ENCODE results near the gene LSM3. TPM values are rescaled to one million over a fixed set of nuclear protein-coding genes. Genes with fewer than 3 reads are reported as not detected.

The LSM3 gene
- total RNA-seq, 1 experiment from 2014 or later, result 17.4 TPM

DNA sequence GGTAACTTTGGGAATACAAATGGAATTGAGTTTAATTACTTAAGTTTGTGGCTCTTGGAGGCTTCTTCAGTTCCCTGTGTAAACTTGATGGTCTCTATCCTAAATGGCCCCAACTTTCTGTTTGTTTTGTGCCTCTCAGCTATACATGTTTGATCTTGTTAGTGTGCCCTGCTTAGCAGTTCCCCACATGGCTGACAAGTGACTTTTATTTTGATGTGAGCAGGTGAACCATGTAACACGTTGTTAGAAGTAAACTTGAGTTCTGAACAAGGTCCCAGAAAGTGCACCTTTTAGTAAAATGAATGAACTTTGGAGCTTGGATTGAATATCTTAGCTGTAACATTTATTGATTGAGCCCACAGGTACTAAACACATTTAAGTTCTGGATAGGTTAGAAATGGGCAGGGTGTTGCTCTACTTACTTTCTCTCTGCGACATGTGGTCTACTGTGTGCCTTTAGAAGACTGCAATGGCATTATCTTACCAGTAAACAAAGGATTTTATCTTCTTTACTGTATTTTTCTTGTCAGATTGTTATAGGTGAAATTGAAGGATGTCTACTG is 4.5 kb downstream of the LSM3 start:
- no peak overlapping the region for H3K9ac ChIP-seq (ENCODE audit: low read length)
- BruUV-seq (replicated peaks), result no TSS peak
- H3K27me3 ChIP-seq (ENCODE audit: insufficient read depth, low read length), result no peaks in the 10 kb centered on the region
- no peak overlapping the region for H3K4me2 ChIP-seq (ENCODE audit: low read length)
- POLR2A ChIA-PET, result no interaction called here
- H3K27ac ChIP-seq (ENCODE audit: low read depth, low read length), result no peak overlapping the region
- intact Hi-C loops (cut with micrococcal nuclease), result no loop called here
- H3K4me3 ChIP-seq (replicated peaks in 1 of 2; ENCODE audit: low read depth in 1 of 2, low read length in 2 of 2), result no peak overlapping the region
- CTCF ChIA-PET, result interaction anchor here (1.4 kb wide), 1 partner anchor 20 kb away, joined by 5 read pairs; no protein-coding TSS in a partner anchor
- peaks cover 84% of the 10 kb centered on the region for H3K79me2 ChIP-seq (ENCODE audit: insufficient read depth, low read length)
- no peaks in the 10 kb centered on the region for H4K20me1 ChIP-seq (ENCODE audit: insufficient read depth)
- no peak for DNase-seq (ENCODE audit: low read depth, low spot score)
- RAD21 ChIA-PET (ENCODE audit: low non-redundant PET in 1 of 2, low total read pairs in 2 of 2, uncharacterized antibody in 2 of 2, unreplicated experiment in 2 of 2), result no interaction called here
- TF ChIP-seq, protein P1, sequence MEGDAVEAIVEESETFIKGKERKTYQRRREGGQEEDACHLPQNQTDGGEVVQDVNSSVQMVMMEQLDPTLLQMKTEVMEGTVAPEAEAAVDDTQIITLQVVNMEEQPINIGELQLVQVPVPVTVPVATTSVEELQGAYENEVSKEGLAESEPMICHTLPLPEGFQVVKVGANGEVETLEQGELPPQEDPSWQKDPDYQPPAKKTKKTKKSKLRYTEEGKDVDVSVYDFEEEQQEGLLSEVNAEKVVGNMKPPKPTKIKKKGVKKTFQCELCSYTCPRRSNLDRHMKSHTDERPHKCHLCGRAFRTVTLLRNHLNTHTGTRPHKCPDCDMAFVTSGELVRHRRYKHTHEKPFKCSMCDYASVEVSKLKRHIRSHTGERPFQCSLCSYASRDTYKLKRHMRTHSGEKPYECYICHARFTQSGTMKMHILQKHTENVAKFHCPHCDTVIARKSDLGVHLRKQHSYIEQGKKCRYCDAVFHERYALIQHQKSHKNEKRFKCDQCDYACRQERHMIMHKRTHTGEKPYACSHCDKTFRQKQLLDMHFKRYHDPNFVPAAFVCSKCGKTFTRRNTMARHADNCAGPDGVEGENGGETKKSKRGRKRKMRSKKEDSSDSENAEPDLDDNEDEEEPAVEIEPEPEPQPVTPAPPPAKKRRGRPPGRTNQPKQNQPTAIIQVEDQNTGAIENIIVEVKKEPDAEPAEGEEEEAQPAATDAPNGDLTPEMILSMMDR (IDR thresholded peaks at IDR 0.05 in 2 of 3, conservative IDR thresholded peaks at IDR 0.05 in 1 of 3; ENCODE audit: borderline replicate concordance in 1 of 3, insufficient read depth in 1 of 3, low read depth in 2 of 3, low read length in 2 of 3), result no peak
- TF ChIP-seq ELF1 (IDR thresholded peaks at IDR 0.05; ENCODE audit: borderline replicate concordance, low read depth), result no peak
- no peak for TF ChIP-seq POLR2AphosphoS5 (IDR thresholded peaks at IDR 0.05; ENCODE audit: low read depth, low read length)
- no peak for TF ChIP-seq POLR2A (IDR thresholded peaks at IDR 0.05; ENCODE audit: borderline replicate concordance, extremely low read depth, insufficient read depth, insufficient read length)
- H3K36me3 ChIP-seq (ENCODE audit: control insufficient read depth in 1 of 2, insufficient read depth in 2 of 2, low read length in 2 of 2), result peaks cover 32 to 46% of the 10 kb centered on the region in 2 experiments
- H2AFZ ChIP-seq (ENCODE audit: low read depth, low read length, poor library complexity, severe bottlenecking), result no peak overlapping the region
- H3K4me1 ChIP-seq (ENCODE audit: control insufficient read depth in 1 of 2, insufficient read depth in 2 of 2, low read length in 2 of 2), result peaks cover 6 to 7% of the 10 kb centered on the region in 2 experiments; a peak in 2 of 4 replicates
- no peaks in the 10 kb centered on the region for H3K9me3 ChIP-seq (ENCODE audit: control insufficient read depth in 1 of 2, insufficient read depth in 1 of 2, low read depth in 1 of 2, low read length in 2 of 2)
- ATAC-seq, result no peak
- H3K9me2 ChIP-seq (ENCODE audit: insufficient read depth), result no peaks in the 10 kb centered on the region

DNA sequence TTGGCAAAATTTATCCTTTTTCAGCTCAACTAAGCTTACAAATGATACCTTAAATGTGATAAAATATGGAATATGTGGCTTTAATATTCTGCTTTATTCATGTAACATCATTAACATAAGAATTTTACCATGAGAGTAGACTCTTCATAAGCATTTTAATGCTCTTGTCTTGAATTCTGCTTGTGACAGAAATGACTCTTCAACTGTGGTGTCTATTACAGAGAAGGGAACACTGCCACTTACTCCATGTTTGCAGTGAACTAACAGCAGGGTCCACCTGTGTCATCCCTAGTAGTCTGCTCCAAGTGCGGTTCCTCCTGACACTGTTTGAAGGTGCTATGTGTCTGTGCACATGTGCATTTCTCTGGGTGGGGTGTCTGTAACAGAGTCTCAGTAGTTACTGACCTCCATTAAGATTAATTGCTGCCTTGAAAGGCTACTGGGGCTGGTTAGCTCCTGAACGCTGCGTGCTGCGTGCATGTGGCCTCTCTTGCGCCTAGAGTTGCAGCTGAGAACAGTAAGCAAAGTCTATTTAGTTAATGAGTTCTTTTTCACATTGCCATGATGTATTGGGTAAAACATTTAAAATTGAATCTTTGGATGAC is 8.3 kb downstream of the LSM3 start:
- no peaks in the 10 kb centered on the region for H3K9me3 ChIP-seq (ENCODE audit: control insufficient read depth in 1 of 2, insufficient read depth in 1 of 2, low read depth in 1 of 2, low read length in 2 of 2)
- no peaks in the 10 kb centered on the region for H3K27me3 ChIP-seq (ENCODE audit: insufficient read depth, low read length)
- ATAC-seq (no peak), DNase-seq (ENCODE audit: low read depth, low spot score) (no peak)
- H3K9me2 ChIP-seq (ENCODE audit: insufficient read depth), result no peaks in the 10 kb centered on the region
- H3K79me2 ChIP-seq (ENCODE audit: insufficient read depth, low read length), result peaks cover 81% of the 10 kb centered on the region
- no peak overlapping the region for H3K27ac ChIP-seq (ENCODE audit: low read depth, low read length)
- no peaks in the 10 kb centered on the region for H3K4me1 ChIP-seq (ENCODE audit: control insufficient read depth in 1 of 2, insufficient read depth in 2 of 2, low read length in 2 of 2)
- RAD21 ChIA-PET (ENCODE audit: low non-redundant PET in 1 of 2, low total read pairs in 2 of 2, uncharacterized antibody in 2 of 2, unreplicated experiment in 2 of 2), result no interaction called here
- BruUV-seq (replicated peaks), result no TSS peak
- no peak overlapping the region for H3K4me2 ChIP-seq (ENCODE audit: low read length)
- H3K36me3 ChIP-seq (ENCODE audit: control insufficient read depth in 1 of 2, insufficient read depth in 2 of 2, low read length in 2 of 2), result peaks cover 25 to 49% of the 10 kb centered on the region in 2 experiments
- H2AFZ ChIP-seq (ENCODE audit: low read depth, low read length, poor library complexity, severe bottlenecking), result no peak overlapping the region
- H4K20me1 ChIP-seq (ENCODE audit: insufficient read depth), result no peaks in the 10 kb centered on the region
- POLR2A ChIA-PET, result no interaction called here
- no peak overlapping the region for H3K4me3 ChIP-seq (replicated peaks in 1 of 2; ENCODE audit: low read depth in 1 of 2, low read length in 2 of 2)
- intact Hi-C loops (cut with micrococcal nuclease), result no loop called here
- TF ChIP-seq ZFX (IDR thresholded peaks at IDR 0.05) (no peak), SRF (IDR thresholded peaks at IDR 0.05; ENCODE audit: low read depth) (no peak)
- TF ChIP-seq, protein P2, sequence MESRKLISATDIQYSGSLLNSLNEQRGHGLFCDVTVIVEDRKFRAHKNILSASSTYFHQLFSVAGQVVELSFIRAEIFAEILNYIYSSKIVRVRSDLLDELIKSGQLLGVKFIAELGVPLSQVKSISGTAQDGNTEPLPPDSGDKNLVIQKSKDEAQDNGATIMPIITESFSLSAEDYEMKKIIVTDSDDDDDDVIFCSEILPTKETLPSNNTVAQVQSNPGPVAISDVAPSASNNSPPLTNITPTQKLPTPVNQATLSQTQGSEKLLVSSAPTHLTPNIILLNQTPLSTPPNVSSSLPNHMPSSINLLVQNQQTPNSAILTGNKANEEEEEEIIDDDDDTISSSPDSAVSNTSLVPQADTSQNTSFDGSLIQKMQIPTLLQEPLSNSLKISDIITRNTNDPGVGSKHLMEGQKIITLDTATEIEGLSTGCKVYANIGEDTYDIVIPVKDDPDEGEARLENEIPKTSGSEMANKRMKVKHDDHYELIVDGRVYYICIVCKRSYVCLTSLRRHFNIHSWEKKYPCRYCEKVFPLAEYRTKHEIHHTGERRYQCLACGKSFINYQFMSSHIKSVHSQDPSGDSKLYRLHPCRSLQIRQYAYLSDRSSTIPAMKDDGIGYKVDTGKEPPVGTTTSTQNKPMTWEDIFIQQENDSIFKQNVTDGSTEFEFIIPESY (IDR thresholded peaks at IDR 0.05; ENCODE audit: extremely low read depth, insufficient replicate concordance, low read length), result no peak
- CTCF ChIA-PET, result no interaction called here
- H3K9ac ChIP-seq (ENCODE audit: low read length), result no peak overlapping the region

All from HCT116 (cell line).